Suprapubic skin (tissue), 4 donors: ENCODE data around the gene TRRAP.

Source experiments
- EP300 ChIP-seq: sonication (generic); formaldehyde crosslinking; IDR thresholded peaks from one replicate; pipeline ENCODE4 v1.6.1; 2017; ENCODE audit warnings: antibody characterized with exemption
- POLR2A ChIP-seq, 2 donors: fragments of 450-650 bp; IDR thresholded peaks; one replicate each; pipeline ENCODE4 v1.6.1; 2017; ENCODE audit warnings: antibody characterized with exemption in 2 of 2, mild to moderate bottlenecking in 2 of 2, moderate library complexity in 2 of 2
- POLR2AphosphoS5 ChIP-seq, 3 donors: sonication (generic); formaldehyde crosslinking; IDR thresholded peaks; one replicate each; pipeline ENCODE4 v1.6.1; 2017; ENCODE audit warnings: antibody characterized with exemption in 3 of 3
- TF ChIP-seq, protein P1 (sequence below), 2 donors: fragments of 200-600 bp in 1 of 2; fragments of 450-650 bp in 1 of 2; sonication (generic) in 1 of 2; IDR thresholded peaks; one replicate each; pipeline ENCODE4 v1.5.1; 2016 to 2019; ENCODE audit warnings: antibody characterized with exemption in 2 of 2, mild to moderate bottlenecking in 1 of 2, moderate library complexity in 1 of 2

GRCh38 chr7:98909487-98909886 lies 31.2 kb downstream of the TRRAP start:
- TF ChIP-seq EP300: no peak
- TF ChIP-seq, protein P1, sequence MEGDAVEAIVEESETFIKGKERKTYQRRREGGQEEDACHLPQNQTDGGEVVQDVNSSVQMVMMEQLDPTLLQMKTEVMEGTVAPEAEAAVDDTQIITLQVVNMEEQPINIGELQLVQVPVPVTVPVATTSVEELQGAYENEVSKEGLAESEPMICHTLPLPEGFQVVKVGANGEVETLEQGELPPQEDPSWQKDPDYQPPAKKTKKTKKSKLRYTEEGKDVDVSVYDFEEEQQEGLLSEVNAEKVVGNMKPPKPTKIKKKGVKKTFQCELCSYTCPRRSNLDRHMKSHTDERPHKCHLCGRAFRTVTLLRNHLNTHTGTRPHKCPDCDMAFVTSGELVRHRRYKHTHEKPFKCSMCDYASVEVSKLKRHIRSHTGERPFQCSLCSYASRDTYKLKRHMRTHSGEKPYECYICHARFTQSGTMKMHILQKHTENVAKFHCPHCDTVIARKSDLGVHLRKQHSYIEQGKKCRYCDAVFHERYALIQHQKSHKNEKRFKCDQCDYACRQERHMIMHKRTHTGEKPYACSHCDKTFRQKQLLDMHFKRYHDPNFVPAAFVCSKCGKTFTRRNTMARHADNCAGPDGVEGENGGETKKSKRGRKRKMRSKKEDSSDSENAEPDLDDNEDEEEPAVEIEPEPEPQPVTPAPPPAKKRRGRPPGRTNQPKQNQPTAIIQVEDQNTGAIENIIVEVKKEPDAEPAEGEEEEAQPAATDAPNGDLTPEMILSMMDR (IDR thresholded peaks at IDR 0.05): no peak
- TF ChIP-seq POLR2A (IDR thresholded peaks at IDR 0.05): no peak
- TF ChIP-seq POLR2AphosphoS5 (IDR thresholded peaks at IDR 0.05): no peak
